T47D (cell line): ENCODE measurements around the gene NCOA1.

Source experiments
- DNase-seq, 2 experiments: peaks; one replicate each; pipeline versions ENCODE4 v3.0.0 to v3.0.0-alpha.2; 2011 to 2012; ENCODE audit warnings: low read depth in 1 of 2, low spot score in 1 of 2
- JUND ChIP-seq: IDR thresholded peaks from 2 replicates; pipeline ENCODE4 v1.6.1; 2012; ENCODE audit warnings: low read depth
- in situ Hi-C: cut with HindIII; loops from 2 replicates; pipeline ENCODE4 v1.10.0; 2016; ENCODE audit warnings: low sequenced_read_pairs, low pct_unique_long_range_greater_than_20kb

NCOA1 gene

GRCh38 chr2:24490690-24491541 lies at the start of gene NCOA1:
TSS of gene NCOA1 (plus strand) at chr2:24491254. CDS start at chr2:24658678, 167,424 bp downstream.
- in situ Hi-C loops, result no loop called here
- peak; percentile 75 to 85 for DNase-seq
- TF ChIP-seq JUND, result no peak

- no peak for TF ChIP-seq JUND
- in situ Hi-C loops, result no loop called here
- no peak for DNase-seq
Measured at GRCh38 chr2:24448797-24449196, 42.3 kb upstream of the NCOA1 start.

GRCh38 chr2:24449344-24449743 lies 41.7 kb upstream of the NCOA1 start:
- in situ Hi-C loops, result no loop called here
- DNase-seq, result no peak
- no peak for TF ChIP-seq JUND

GRCh38 chr2:24451805-24452501 lies 39.1 kb upstream of the NCOA1 start:
- in situ Hi-C loops, result no loop called here
- TF ChIP-seq JUND, result no peak
- no peak for DNase-seq

GRCh38 chr2:24452502-24452885 lies 38.6 kb upstream of the NCOA1 start:
- in situ Hi-C loops, result no loop called here
- no peak for TF ChIP-seq JUND
- no peak for DNase-seq

- in situ Hi-C loops, result no loop called here
- TF ChIP-seq JUND, result no peak
- no peak for DNase-seq
Measured at GRCh38 chr2:24453379-24454073, 37.5 kb upstream of the NCOA1 start.

- DNase-seq, result no peak
- in situ Hi-C loops, result no loop called here
- TF ChIP-seq JUND, result no peak
Measured at GRCh38 chr2:24454294-24454693, 36.8 kb upstream of the NCOA1 start.

- in situ Hi-C loops, result no loop called here
- no peak for TF ChIP-seq JUND
- no peak for DNase-seq
Measured at GRCh38 chr2:24456599-24457556, 34.2 kb upstream of the NCOA1 start.

GRCh38 chr2:24457696-24458386 lies 33.2 kb upstream of the NCOA1 start:
- DNase-seq, result no peak
- in situ Hi-C loops, result no loop called here
- no peak for TF ChIP-seq JUND

- in situ Hi-C loops, result no loop called here
- TF ChIP-seq JUND, result no peak
Measured at GRCh38 chr2:24459224-24460161, 31.6 kb upstream of the NCOA1 start.

More at GRCh38 chr2:24459224-24460161, 31.6 kb upstream of the NCOA1 start:
- DNase-seq, result no peak
